B cell (primary cell): ENCODE results near the gene RINL.

Source experiments
- CTCF ChIP-seq: fragments of 200-600 bp; IDR thresholded peaks from one replicate; pipeline ENCODE4 v1.8.0; 2022; ENCODE audit warnings: antibody characterized with exemption, mild to moderate bottlenecking
- EZH2 ChIP-seq: IDR thresholded peaks from 2 replicates; pipeline ENCODE4 v1.6.1; 2012; ENCODE audit warnings: borderline replicate concordance, low read depth, mild to moderate bottlenecking, moderate library complexity, low read length; ENCODE audit not compliant: insufficient read depth, poor library complexity, severe bottlenecking

GRCh38 chr19:38893341-38893771 is 15.3 kb upstream of the RINL start:
- TF ChIP-seq CTCF: no peak
- TF ChIP-seq EZH2: no peak
